ENCODE measurements around the gene ZNF217. TPM values are rescaled to one million over a fixed set of nuclear protein-coding genes. Genes with fewer than 3 reads are reported as not detected.

ZNF217 gene
- total and polyA plus RNA-seq, 9 of the 15 experiments (the other 6 are each of a cell fraction or from before 2014, with no cell fraction given) = 3.0 to 41.8 (median 16.8) TPM

DNA sequence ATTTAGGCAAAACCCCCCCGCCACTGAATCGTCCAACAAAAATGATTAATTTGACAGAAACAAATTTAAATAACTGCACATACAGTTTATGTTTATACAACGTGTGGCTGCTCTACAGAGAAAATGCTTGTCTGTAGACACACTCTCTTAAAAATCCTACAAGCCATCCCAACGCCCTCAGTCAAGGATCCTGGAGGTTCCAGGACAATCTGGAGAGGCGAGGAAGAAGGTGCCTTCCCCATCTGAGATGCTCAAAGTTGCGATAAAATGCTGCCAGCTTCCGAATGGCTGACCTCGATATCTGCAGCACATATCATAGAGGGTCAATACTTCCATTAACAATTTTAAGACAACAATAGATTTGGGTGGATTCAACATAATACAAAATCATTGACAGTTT lies 25.3 kb downstream of the ZNF217 start:
- Histone ChIP-seq H3K27me3 (ENCODE audit: control insufficient read depth in 2 of 2, insufficient read depth in 2 of 2, low read length in 2 of 2) (no peaks in the 10 kb centered on the region), H3K4me3 (no peak overlapping the region), H4K20me1 (replicated peaks; ENCODE audit: control insufficient read depth, insufficient read depth, low read length) (no peaks in the 10 kb centered on the region), H3K79me2 (ENCODE audit: control insufficient read depth, insufficient read depth, low read length) (peaks cover 39% of the 10 kb centered on the region), H3K9me1 (ENCODE audit: control insufficient read depth, insufficient read depth, low read length) (no peaks in the 10 kb centered on the region), H3K36me3 (ENCODE audit: control insufficient read depth, insufficient read depth, low read length) (peaks cover 81% of the 10 kb centered on the region), H2AFZ (ENCODE audit: low read depth, low read length) (no peak overlapping the region), H3K9ac (ENCODE audit: insufficient read depth in 1 of 2, low read depth in 2 of 2, low read length in 2 of 2) (no peak overlapping the region), H3K4me2 (ENCODE audit: insufficient read depth, low read length) (no peak overlapping the region), H3K9me3 (replicated peaks; ENCODE audit: control insufficient read depth, insufficient read depth, low read depth, low read length) (no peaks in the 10 kb centered on the region), H3K27ac (ENCODE audit: extremely low read depth, low read depth, low read length) (no peak overlapping the region), H3K4me1 (replicated peaks in 1 of 2; ENCODE audit: control insufficient read depth in 2 of 2, insufficient read depth in 2 of 2, low read length in 2 of 2) (peaks cover 0 to 4% of the 10 kb centered on the region in 2 experiments; a peak in 1 of 5 replicates)
- no peak for DNase-seq (ENCODE audit: extremely low read depth in 1 of 4, low spot score in 3 of 4)
- BruUV-seq (replicated peaks) = TSS peak; percentile 15
- intact Hi-C loops (cut with micrococcal nuclease) = no loop called here
- ATAC-seq = no peak
- 93% methylated on average over 8 of the region's 8 CpGs for WGBS (ENCODE audit: insufficient coverage, low coverage, missing lambda C conversion rate)
- no peak for FAIRE-seq
- POLR2A ChIA-PET = interaction anchor here (0.6 to 1.2 kb wide), 3 partner anchors 11 to 1419 kb away, joined by 3 to 5 read pairs (median 4); no protein-coding TSS in a partner anchor
- in situ Hi-C loops (cut with MboI) = loop anchor here (25.0 kb wide), 1 partner anchor 644 kb away; the partner anchor contains the start of gene PFDN4
- CTCF ChIA-PET (ENCODE audit: low intra/inter-chr PET ratio) = no interaction called here
- TF ChIP-seq, protein P1, sequence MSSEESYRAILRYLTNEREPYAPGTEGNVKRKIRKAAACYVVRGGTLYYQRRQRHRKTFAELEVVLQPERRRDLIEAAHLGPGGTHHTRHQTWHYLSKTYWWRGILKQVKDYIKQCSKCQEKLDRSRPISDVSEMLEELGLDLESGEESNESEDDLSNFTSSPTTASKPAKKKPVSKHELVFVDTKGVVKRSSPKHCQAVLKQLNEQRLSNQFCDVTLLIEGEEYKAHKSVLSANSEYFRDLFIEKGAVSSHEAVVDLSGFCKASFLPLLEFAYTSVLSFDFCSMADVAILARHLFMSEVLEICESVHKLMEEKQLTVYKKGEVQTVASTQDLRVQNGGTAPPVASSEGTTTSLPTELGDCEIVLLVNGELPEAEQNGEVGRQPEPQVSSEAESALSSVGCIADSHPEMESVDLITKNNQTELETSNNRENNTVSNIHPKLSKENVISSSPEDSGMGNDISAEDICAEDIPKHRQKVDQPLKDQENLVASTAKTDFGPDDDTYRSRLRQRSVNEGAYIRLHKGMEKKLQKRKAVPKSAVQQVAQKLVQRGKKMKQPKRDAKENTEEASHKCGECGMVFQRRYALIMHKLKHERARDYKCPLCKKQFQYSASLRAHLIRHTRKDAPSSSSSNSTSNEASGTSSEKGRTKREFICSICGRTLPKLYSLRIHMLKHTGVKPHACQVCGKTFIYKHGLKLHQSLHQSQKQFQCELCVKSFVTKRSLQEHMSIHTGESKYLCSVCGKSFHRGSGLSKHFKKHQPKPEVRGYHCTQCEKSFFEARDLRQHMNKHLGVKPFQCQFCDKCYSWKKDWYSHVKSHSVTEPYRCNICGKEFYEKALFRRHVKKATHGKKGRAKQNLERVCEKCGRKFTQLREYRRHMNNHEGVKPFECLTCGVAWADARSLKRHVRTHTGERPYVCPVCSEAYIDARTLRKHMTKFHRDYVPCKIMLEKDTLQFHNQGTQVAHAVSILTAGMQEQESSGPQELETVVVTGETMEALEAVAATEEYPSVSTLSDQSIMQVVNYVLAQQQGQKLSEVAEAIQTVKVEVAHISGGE (CRISPR knock-in tag; IDR thresholded peaks at IDR 0.05) = peak in 1 of 3 experiments; percentile 90; a peak in 2 of 6 replicates
- TF ChIP-seq ARNT (IDR thresholded peaks at IDR 0.05) = no peak
